ENCODE data around the gene SHISA3. TPM values are rescaled to one million over a fixed set of nuclear protein-coding genes. Genes with fewer than 3 reads are reported as not detected.

SHISA3 gene
- total RNA-seq, 3 donors from 2014 or later: 0.33 to 3.8 (median 0.73) TPM

DNA sequence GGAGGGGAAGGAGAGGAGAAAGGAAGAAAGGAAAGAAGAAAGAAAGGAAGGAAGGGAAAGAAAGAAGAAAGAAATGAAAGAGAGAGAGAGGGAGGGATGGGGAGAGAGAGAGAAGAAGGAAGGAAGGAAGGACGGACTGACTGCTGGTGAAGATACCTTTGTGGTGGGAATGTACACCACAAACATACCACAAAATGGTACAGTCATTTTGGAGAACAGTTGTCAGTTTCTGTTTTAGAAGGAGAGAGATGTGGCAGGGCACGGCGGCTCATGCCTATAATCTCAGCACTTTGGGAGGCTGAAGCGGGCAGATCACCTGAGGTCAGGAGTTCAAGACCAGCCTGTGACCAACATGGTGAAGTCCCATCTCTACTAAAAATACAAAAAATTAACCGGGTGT, 40.0 kb upstream of the SHISA3 start:
- H3K27me3 ChIP-seq: no peaks in the 10 kb centered on the region
- no peak overlapping the region for H3K27ac ChIP-seq

DNA sequence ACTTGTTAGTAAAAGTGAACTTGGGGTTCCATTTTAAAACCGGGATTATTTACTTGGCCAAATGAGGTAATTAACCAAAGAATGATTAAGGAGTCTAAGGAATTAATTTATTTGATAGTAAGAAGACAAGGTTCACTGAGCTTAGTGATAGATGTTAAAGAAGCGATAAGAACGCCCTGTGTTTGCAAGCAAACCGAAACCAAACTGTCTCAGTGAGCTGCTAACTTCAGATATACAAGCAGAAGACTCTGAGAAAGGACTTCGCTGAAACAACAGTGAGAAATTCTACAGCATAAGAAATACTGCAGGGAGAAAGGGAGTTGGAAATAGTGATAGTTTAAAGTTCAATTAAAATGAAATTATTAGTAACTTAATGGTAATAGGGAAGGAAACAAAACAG, 37.6 kb upstream of the SHISA3 start:
- intact Hi-C loops (cut with DNase I; ENCODE audit: low total_unique reads): no loop called here
- Histone ChIP-seq H3K36me3 (no peaks in the 10 kb centered on the region), H3K9me3 (no peaks in the 10 kb centered on the region), H3K27ac (no peak overlapping the region), H3K27me3 (no peaks in the 10 kb centered on the region), H3K4me3 (peak overlapping the region; percentile 1 to 31 (median 22)), H3K4me1 (no peaks in the 10 kb centered on the region)
- TF ChIP-seq POLR2A (IDR thresholded peaks at IDR 0.05) (no peak), POLR2AphosphoS5 (IDR thresholded peaks at IDR 0.05) (no peak)
- TF ChIP-seq, protein P1, sequence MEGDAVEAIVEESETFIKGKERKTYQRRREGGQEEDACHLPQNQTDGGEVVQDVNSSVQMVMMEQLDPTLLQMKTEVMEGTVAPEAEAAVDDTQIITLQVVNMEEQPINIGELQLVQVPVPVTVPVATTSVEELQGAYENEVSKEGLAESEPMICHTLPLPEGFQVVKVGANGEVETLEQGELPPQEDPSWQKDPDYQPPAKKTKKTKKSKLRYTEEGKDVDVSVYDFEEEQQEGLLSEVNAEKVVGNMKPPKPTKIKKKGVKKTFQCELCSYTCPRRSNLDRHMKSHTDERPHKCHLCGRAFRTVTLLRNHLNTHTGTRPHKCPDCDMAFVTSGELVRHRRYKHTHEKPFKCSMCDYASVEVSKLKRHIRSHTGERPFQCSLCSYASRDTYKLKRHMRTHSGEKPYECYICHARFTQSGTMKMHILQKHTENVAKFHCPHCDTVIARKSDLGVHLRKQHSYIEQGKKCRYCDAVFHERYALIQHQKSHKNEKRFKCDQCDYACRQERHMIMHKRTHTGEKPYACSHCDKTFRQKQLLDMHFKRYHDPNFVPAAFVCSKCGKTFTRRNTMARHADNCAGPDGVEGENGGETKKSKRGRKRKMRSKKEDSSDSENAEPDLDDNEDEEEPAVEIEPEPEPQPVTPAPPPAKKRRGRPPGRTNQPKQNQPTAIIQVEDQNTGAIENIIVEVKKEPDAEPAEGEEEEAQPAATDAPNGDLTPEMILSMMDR (IDR thresholded peaks at IDR 0.05): no peak
- no peak for DNase-seq (ENCODE audit: low spot score in 2 of 2)

More for the DNA sequence above, 40.0 kb upstream of the SHISA3 start:
- TF ChIP-seq POLR2AphosphoS5 (IDR thresholded peaks at IDR 0.05) (no peak), POLR2A (IDR thresholded peaks at IDR 0.05) (no peak)
- TF ChIP-seq, protein P1 (IDR thresholded peaks at IDR 0.05): no peak
- H3K4me1 ChIP-seq: no peaks in the 10 kb centered on the region
- no peaks in the 10 kb centered on the region for H3K9me3 ChIP-seq
- H3K36me3 ChIP-seq: no peaks in the 10 kb centered on the region
- DNase-seq (ENCODE audit: low spot score in 2 of 2): no peak
- intact Hi-C loops (cut with DNase I; ENCODE audit: low total_unique reads): no loop called here
- no peak overlapping the region for H3K4me3 ChIP-seq

DNA sequence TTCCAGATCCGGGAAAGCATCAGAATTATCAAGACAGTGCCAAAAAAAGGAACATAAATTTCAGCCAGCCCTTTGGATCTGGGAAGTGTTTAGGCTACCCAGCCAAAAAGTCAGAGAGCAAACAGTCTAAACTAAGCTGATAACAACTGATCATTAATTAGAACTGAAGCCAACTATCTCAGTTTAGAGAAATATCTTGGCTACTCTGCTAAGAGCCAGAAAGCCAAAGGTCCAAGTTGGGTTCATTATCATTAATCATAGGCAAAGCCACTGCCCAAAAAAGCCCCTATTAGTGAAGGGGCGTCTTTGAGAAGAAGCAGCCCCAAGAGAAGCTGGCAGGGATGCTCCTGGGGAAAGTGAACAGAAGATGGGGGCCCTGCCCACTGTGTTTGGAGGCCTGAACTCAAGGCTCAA, 37.0 kb upstream of the SHISA3 start:
- H3K4me3 ChIP-seq: peak overlapping the region in 2 of 3 donors; percentile 22 to 31

DNA sequence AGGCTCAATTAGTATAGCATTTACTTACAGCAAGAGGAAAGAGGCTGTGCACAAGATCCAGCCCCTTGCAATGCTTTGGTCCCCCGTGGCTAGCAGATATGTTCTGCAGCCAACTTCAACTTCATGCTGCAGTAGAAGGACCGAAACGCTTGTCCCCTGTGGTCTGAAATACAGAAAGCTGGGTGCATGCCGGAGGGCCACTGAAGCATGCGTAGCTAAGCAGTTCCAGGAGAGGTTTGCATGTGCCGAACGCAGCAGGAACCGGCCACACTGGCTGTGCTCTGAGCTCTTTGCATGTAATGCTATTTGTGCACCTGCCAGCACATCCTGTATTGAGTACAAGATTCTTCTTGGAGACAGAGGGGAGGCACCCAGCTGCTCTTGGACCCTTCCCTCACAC, 35.8 kb upstream of the SHISA3 start:
- intact Hi-C loops (cut with DNase I; ENCODE audit: low total_unique reads): no loop called here
- DNase-seq (ENCODE audit: low spot score in 2 of 2): no peak

More for the DNA sequence above, 37.0 kb upstream of the SHISA3 start:
- DNase-seq (ENCODE audit: low spot score in 2 of 2): no peak
- H3K27me3 ChIP-seq: no peaks in the 10 kb centered on the region
- no peaks in the 10 kb centered on the region for H3K36me3 ChIP-seq
- H3K4me1 ChIP-seq: no peaks in the 10 kb centered on the region
- TF ChIP-seq POLR2A (IDR thresholded peaks at IDR 0.05) (no peak), POLR2AphosphoS5 (IDR thresholded peaks at IDR 0.05) (no peak)
- TF ChIP-seq, protein P1 (IDR thresholded peaks at IDR 0.05): no peak
- H3K27ac ChIP-seq: no peak overlapping the region
- intact Hi-C loops (cut with DNase I; ENCODE audit: low total_unique reads): no loop called here
- no peaks in the 10 kb centered on the region for H3K9me3 ChIP-seq

DNA sequence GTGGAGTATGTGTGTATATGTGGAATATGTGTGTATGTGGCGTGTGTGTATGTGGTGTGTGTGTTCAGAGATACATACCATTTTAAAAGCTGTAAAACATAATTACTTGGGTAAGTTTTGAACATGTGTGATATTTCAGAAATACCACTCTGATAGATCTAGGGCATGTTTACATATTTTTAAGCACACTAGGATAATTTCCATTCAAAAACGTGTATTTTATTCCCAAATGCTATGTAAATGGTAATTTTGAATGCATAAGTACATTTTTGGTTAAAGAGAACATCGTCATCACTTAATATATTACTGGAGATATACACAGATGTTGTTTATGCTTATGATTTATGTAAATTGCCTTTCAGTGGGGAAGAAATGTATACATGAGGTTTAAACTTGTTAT, 34.7 kb upstream of the SHISA3 start:
- H3K36me3 ChIP-seq: no peaks in the 10 kb centered on the region
- DNase-seq (ENCODE audit: low spot score in 2 of 2): no peak
- intact Hi-C loops (cut with DNase I; ENCODE audit: low total_unique reads): no loop called here
- no peak overlapping the region for H3K4me3 ChIP-seq
- H3K9me3 ChIP-seq: no peaks in the 10 kb centered on the region
- no peaks in the 10 kb centered on the region for H3K4me1 ChIP-seq
- no peak overlapping the region for H3K27ac ChIP-seq
- TF ChIP-seq POLR2AphosphoS5 (IDR thresholded peaks at IDR 0.05) (no peak), POLR2A (IDR thresholded peaks at IDR 0.05) (no peak)
- TF ChIP-seq, protein P1 (IDR thresholded peaks at IDR 0.05): no peak
- no peaks in the 10 kb centered on the region for H3K27me3 ChIP-seq

More for the DNA sequence above, 35.8 kb upstream of the SHISA3 start:
- H3K27me3 ChIP-seq: no peaks in the 10 kb centered on the region
- H3K27ac ChIP-seq: no peak overlapping the region
- TF ChIP-seq POLR2A (IDR thresholded peaks at IDR 0.05) (no peak), POLR2AphosphoS5 (IDR thresholded peaks at IDR 0.05) (no peak)
- TF ChIP-seq, protein P1 (IDR thresholded peaks at IDR 0.05): no peak
- H3K4me1 ChIP-seq: no peaks in the 10 kb centered on the region
- no peak overlapping the region for H3K4me3 ChIP-seq
- no peaks in the 10 kb centered on the region for H3K9me3 ChIP-seq
- H3K36me3 ChIP-seq: no peaks in the 10 kb centered on the region
